Colonic mucosa (tissue), 4 donors: ENCODE measurements around the gene MUS81. TPM values are rescaled to one million over a fixed set of nuclear protein-coding genes. Genes with fewer than 3 reads are reported as not detected.

Source experiments
- DNase-seq: peaks from one replicate; pipeline ENCODE4 v3.0.0-alpha.2; 2020
- H3K27ac ChIP-seq: fragments of 200-600 bp; one replicate; pipeline ENCODE4 v1.8.0; 2021
- H3K27me3 ChIP-seq: fragments of 200-600 bp; one replicate; pipeline ENCODE4 v1.8.0; 2021
- H3K36me3 ChIP-seq: fragments of 200-600 bp; one replicate; pipeline ENCODE4 v1.8.0; 2021
- H3K4me1 ChIP-seq: fragments of 200-600 bp; one replicate; pipeline ENCODE4 v1.8.0; 2021; ENCODE audit warnings: mild to moderate bottlenecking
- H3K4me3 ChIP-seq: fragments of 200-600 bp; one replicate; pipeline ENCODE4 v1.8.0; 2021
- H3K9ac ChIP-seq, 2 donors: one replicate each; pipeline ENCODE4 v1.7.0; 2013; ENCODE audit warnings: control low read depth in 2 of 2, low read depth in 2 of 2, low read length in 2 of 2
- H3K9me3 ChIP-seq: fragments of 200-600 bp; one replicate; pipeline ENCODE4 v1.8.0; 2021
- CTCF ChIP-seq: fragments of 200-600 bp; IDR thresholded peaks from one replicate; pipeline ENCODE4 v1.8.0; 2022; ENCODE audit warnings: antibody characterized with exemption, mild to moderate bottlenecking
- intact Hi-C: fragments of 100-400 bp; cut with DNase I; formaldehyde crosslinking; loops from one replicate; pipeline ENCODE4 v1.14.1; 2022
- total RNA-seq, 2 donors: library from RNA; stranded (reverse); fragmentation: NEBNext Ultra II Directional in 1 of 2; extraction: Animal tissue kit (Norgen Biotek cat#: 25700) in 1 of 2; gene quantifications; one replicate each; pipeline ENCODE4 v1.2.1, GENCODE V29; 2021
- donor health status: healthy.
- donor health status: DM: no; HTN: no; CAD: no.
- donor health status: DM: no; HTN: no; CAD: no.

The MUS81 gene
- total RNA-seq, 2 donors from 2014 or later: 47.2 to 62.5 TPM

GRCh38 chr11:65885231-65885630 is 25.0 kb downstream of the MUS81 start:
- H3K9me3 ChIP-seq: no peaks in the 10 kb centered on the region
- TF ChIP-seq CTCF: no peak
- no peak overlapping the region for H3K4me3 ChIP-seq
- no peak overlapping the region for H3K9ac ChIP-seq
- intact Hi-C loops: loop anchor here (5.0 kb wide), 1 partner anchor 102 kb away; no protein-coding TSS in a partner anchor
- no peaks in the 10 kb centered on the region for H3K27me3 ChIP-seq
- H3K36me3 ChIP-seq: peaks cover 7% of the 10 kb centered on the region
- DNase-seq: no peak
- peaks cover 5% of the 10 kb centered on the region for H3K4me1 ChIP-seq
- no peak overlapping the region for H3K27ac ChIP-seq

- Histone ChIP-seq H3K36me3 (peaks cover 7% of the 10 kb centered on the region), H3K4me3 (no peak overlapping the region), H3K27me3 (no peaks in the 10 kb centered on the region), H3K4me1 (peaks cover 5% of the 10 kb centered on the region), H3K27ac (no peak overlapping the region), H3K9ac (no peak overlapping the region), H3K9me3 (no peaks in the 10 kb centered on the region)
- intact Hi-C loops: loop anchor here (5.0 kb wide), 1 partner anchor 101 kb away; no protein-coding TSS in a partner anchor
- no peak for DNase-seq
- no peak for TF ChIP-seq CTCF
These were observed 25.7 kb downstream of the MUS81 start for GRCh38 chr11:65885808-65886536.

GRCh38 chr11:65886826-65887722 is 26.8 kb downstream of the MUS81 start:
- intact Hi-C loops: loop anchor here (5.0 kb wide), 1 partner anchor 100 kb away; no protein-coding TSS in a partner anchor
- H3K36me3 ChIP-seq: peaks cover 7% of the 10 kb centered on the region
- TF ChIP-seq CTCF: no peak

GRCh38 chr11:65887723-65888162 is 27.5 kb downstream of the MUS81 start:
- peaks cover 7% of the 10 kb centered on the region for H3K36me3 ChIP-seq
- DNase-seq: no peak
- peak overlapping the region; percentile 76 for H3K4me3 ChIP-seq
- H3K4me1 ChIP-seq: peaks cover 5% of the 10 kb centered on the region
- H3K27me3 ChIP-seq: no peaks in the 10 kb centered on the region
- H3K9me3 ChIP-seq: no peaks in the 10 kb centered on the region
- no peak for TF ChIP-seq CTCF
- intact Hi-C loops: loop anchor here (5.0 kb wide), 1 partner anchor 100 kb away; no protein-coding TSS in a partner anchor
- peak overlapping the region; percentile 75 to 91 for H3K9ac ChIP-seq
- H3K27ac ChIP-seq: peak overlapping the region; percentile 93

More at GRCh38 chr11:65886826-65887722, 26.8 kb downstream of the MUS81 start:
- H3K27ac ChIP-seq: peak overlapping the region; percentile 93
- no peak for DNase-seq
- no peaks in the 10 kb centered on the region for H3K27me3 ChIP-seq
- peak overlapping the region; percentile 75 to 91 for H3K9ac ChIP-seq
- no peaks in the 10 kb centered on the region for H3K9me3 ChIP-seq
- peaks cover 5% of the 10 kb centered on the region for H3K4me1 ChIP-seq
- peak overlapping the region; percentile 76 for H3K4me3 ChIP-seq

- DNase-seq: peak; percentile 99
- TF ChIP-seq CTCF: peak; percentile 79
- Histone ChIP-seq H3K9me3 (no peaks in the 10 kb centered on the region), H3K9ac (peak within 1 kb of the TSS; percentile 76 to 91), H3K4me1 (peaks cover 5% of the 10 kb centered on the region), H3K27ac (peak within 1 kb of the TSS; percentile 93), H3K4me3 (peak within 1 kb of the TSS; percentile 76), H3K36me3 (peaks cover 7% of the 10 kb centered on the region), H3K27me3 (no peaks in the 10 kb centered on the region)
- intact Hi-C loops: loop anchor here (5.0 kb wide), 1 partner anchor 99 kb away; no protein-coding TSS in a partner anchor
These were observed 28.1 kb downstream of the MUS81 start, which contains the start of gene FIBP for GRCh38 chr11:65888163-65888814. TSS of gene FIBP (minus strand) at chr11:65888471. CDS start at chr11:65888418, 53 bp downstream.
